SK-N-SH (cell line): ENCODE measurements around the gene ZXDA.

Experiments used
- GABPA ChIP-seq: IDR thresholded peaks from 2 replicates; pipeline ENCODE4 v1.4.0; 2012; ENCODE audit warnings: low read depth, mild to moderate bottlenecking
- MXI1 ChIP-seq: IDR thresholded peaks from 2 replicates; pipeline ENCODE4 v1.6.1; 2012; ENCODE audit warnings: mild to moderate bottlenecking, low read depth, low read length, improper control_type of control experiment
- SMC3 ChIP-seq: IDR thresholded peaks from 2 replicates; pipeline ENCODE4 v1.6.1; 2012; ENCODE audit warnings: low read depth, low read length, improper control_type of control experiment
- YY1 ChIP-seq: IDR thresholded peaks from 2 replicates; pipeline ENCODE4 v1.4.0; 2012; ENCODE audit warnings: low read depth, mild to moderate bottlenecking
- TF ChIP-seq, protein P1 (sequence below): IDR thresholded peaks from 2 replicates; pipeline ENCODE4 v1.6.1; 2012; ENCODE audit warnings: mild to moderate bottlenecking, low read depth, low read length, moderate library complexity
- TF ChIP-seq, protein P2 (sequence below): fragments of 200-600 bp; sonication (generic); IDR thresholded peaks from 2 replicates; pipeline ENCODE4 v1.6.1; 2017; ENCODE audit warnings: antibody characterized with exemption, mild to moderate bottlenecking, moderate library complexity

DNA sequence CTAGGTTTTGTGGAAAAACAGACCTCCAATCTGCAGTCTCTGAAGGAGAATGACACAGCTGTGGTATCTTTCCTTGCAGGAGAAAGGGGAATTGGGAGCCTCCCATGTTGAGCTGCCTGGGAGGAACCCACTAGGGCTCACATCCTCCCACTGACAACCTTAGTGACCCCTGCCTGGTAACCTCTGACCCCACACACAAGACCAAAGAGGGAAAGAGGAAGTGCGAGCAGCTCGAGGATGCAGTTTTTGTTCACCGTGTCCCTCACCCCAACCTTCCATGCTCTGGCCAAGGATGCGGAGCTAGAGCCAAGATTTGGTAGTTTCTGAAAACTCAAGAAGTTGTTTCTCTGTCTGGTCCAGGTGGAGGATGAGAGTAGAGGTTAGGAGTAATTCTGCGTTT is 5.4 kb upstream of the ZXDA start:
- TF ChIP-seq, protein P1, sequence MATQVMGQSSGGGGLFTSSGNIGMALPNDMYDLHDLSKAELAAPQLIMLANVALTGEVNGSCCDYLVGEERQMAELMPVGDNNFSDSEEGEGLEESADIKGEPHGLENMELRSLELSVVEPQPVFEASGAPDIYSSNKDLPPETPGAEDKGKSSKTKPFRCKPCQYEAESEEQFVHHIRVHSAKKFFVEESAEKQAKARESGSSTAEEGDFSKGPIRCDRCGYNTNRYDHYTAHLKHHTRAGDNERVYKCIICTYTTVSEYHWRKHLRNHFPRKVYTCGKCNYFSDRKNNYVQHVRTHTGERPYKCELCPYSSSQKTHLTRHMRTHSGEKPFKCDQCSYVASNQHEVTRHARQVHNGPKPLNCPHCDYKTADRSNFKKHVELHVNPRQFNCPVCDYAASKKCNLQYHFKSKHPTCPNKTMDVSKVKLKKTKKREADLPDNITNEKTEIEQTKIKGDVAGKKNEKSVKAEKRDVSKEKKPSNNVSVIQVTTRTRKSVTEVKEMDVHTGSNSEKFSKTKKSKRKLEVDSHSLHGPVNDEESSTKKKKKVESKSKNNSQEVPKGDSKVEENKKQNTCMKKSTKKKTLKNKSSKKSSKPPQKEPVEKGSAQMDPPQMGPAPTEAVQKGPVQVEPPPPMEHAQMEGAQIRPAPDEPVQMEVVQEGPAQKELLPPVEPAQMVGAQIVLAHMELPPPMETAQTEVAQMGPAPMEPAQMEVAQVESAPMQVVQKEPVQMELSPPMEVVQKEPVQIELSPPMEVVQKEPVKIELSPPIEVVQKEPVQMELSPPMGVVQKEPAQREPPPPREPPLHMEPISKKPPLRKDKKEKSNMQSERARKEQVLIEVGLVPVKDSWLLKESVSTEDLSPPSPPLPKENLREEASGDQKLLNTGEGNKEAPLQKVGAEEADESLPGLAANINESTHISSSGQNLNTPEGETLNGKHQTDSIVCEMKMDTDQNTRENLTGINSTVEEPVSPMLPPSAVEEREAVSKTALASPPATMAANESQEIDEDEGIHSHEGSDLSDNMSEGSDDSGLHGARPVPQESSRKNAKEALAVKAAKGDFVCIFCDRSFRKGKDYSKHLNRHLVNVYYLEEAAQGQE: no peak
- TF ChIP-seq YY1 (no peak), MXI1 (no peak), SMC3 (no peak), GABPA (no peak)
- TF ChIP-seq, protein P2, sequence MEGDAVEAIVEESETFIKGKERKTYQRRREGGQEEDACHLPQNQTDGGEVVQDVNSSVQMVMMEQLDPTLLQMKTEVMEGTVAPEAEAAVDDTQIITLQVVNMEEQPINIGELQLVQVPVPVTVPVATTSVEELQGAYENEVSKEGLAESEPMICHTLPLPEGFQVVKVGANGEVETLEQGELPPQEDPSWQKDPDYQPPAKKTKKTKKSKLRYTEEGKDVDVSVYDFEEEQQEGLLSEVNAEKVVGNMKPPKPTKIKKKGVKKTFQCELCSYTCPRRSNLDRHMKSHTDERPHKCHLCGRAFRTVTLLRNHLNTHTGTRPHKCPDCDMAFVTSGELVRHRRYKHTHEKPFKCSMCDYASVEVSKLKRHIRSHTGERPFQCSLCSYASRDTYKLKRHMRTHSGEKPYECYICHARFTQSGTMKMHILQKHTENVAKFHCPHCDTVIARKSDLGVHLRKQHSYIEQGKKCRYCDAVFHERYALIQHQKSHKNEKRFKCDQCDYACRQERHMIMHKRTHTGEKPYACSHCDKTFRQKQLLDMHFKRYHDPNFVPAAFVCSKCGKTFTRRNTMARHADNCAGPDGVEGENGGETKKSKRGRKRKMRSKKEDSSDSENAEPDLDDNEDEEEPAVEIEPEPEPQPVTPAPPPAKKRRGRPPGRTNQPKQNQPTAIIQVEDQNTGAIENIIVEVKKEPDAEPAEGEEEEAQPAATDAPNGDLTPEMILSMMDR: no peak
